Loucy (cell line): ENCODE data around the gene DERL2.
A peak's percentile ranks its signal among the peaks of the same experiment; 100 is the strongest.
"Not testable (repeated sequence)": the region's sequence is repeated elsewhere in the genome, so short reads cannot be mapped to it uniquely, and the experiment has no call there.

ENCODE experiments used
- H2AFZ ChIP-seq: fragments of 200-600 bp; sonication (generic); 2 replicates; pipeline ENCODE4 v1.6.0; 2016; ENCODE audit warnings: antibody characterized with exemption, mild to moderate bottlenecking, low read length, moderate library complexity
- H3F3A ChIP-seq: fragments of 200-600 bp; 2 replicates; pipeline ENCODE4 v1.6.0; 2016; ENCODE audit warnings: antibody characterized with exemption, low read depth, mild to moderate bottlenecking
- H3K27me3 ChIP-seq: fragments of 200-600 bp; sonication (generic); 2 replicates; pipeline ENCODE4 v1.6.1; 2014; ENCODE audit warnings: low read length, mild to moderate bottlenecking; ENCODE audit not compliant: insufficient read depth, poor library complexity, severe bottlenecking
- H3K36me3 ChIP-seq: fragments of 200-600 bp; sonication (generic); 2 replicates; pipeline ENCODE4 v1.6.1; 2016; ENCODE audit warnings: low read length; ENCODE audit not compliant: insufficient read depth
- H3K4me1 ChIP-seq: fragments of 200-600 bp; sonication (generic); 2 replicates; pipeline ENCODE4 v1.5.1; 2014; ENCODE audit warnings: low read length, mild to moderate bottlenecking; ENCODE audit not compliant: insufficient read depth, poor library complexity, severe bottlenecking
- H3K4me2 ChIP-seq: fragments of 200-600 bp; sonication (generic); 2 replicates; pipeline ENCODE4 v1.6.0; 2014; ENCODE audit warnings: antibody characterized with exemption, low read length, low read depth, mild to moderate bottlenecking; ENCODE audit not compliant: poor library complexity, severe bottlenecking
- H3K4me3 ChIP-seq: fragments of 200-600 bp; sonication (generic); 2 replicates; pipeline ENCODE4 v1.5.1; 2014; ENCODE audit warnings: low read length, mild to moderate bottlenecking, mixed read lengths; ENCODE audit not compliant: poor library complexity, severe bottlenecking
- H3K79me2 ChIP-seq: fragments of 200-600 bp; sonication (generic); 2 replicates; pipeline ENCODE4 v1.6.1; 2014; ENCODE audit warnings: low read length; ENCODE audit not compliant: insufficient read depth
- H3K9ac ChIP-seq: fragments of 200-600 bp; sonication (generic); 2 replicates; pipeline ENCODE4 v1.6.0; 2014; ENCODE audit warnings: mild to moderate bottlenecking, low read depth, low read length, moderate library complexity; ENCODE audit not compliant: poor library complexity, severe bottlenecking
- H3K9me2 ChIP-seq: fragments of 200-600 bp; sonication (generic); replicated peaks from 2 replicates; pipeline ENCODE4 v1.6.1; 2016; ENCODE audit warnings: low read depth, low read length, mixed read lengths
- H3K9me3 ChIP-seq: fragments of 200-600 bp; sonication (generic); 2 replicates; pipeline ENCODE4 v1.6.1; 2014; ENCODE audit warnings: mild to moderate bottlenecking, antibody characterized with exemption, low read length, low read depth; ENCODE audit not compliant: insufficient read depth
- H4K20me1 ChIP-seq: fragments of 200-600 bp; sonication (generic); 2 replicates; pipeline ENCODE4 v1.6.0; 2014; ENCODE audit warnings: antibody characterized with exemption, low read length, mild to moderate bottlenecking; ENCODE audit not compliant: insufficient read depth, poor library complexity, severe bottlenecking
- CTCF ChIP-seq: fragments of 200-600 bp; sonication (generic); conservative IDR thresholded peaks from 2 replicates; pipeline ENCODE4 v1.5.1; 2014; ENCODE audit warnings: mild to moderate bottlenecking, antibody characterized with exemption, low read length
- EZH2phosphoT487 ChIP-seq: fragments of 200-600 bp; IDR thresholded peaks from 2 replicates; pipeline ENCODE4 v1.6.1; 2018; ENCODE audit warnings: antibody characterized with exemption, mild to moderate bottlenecking, moderate library complexity, borderline replicate concordance

The DERL2 gene

DNA sequence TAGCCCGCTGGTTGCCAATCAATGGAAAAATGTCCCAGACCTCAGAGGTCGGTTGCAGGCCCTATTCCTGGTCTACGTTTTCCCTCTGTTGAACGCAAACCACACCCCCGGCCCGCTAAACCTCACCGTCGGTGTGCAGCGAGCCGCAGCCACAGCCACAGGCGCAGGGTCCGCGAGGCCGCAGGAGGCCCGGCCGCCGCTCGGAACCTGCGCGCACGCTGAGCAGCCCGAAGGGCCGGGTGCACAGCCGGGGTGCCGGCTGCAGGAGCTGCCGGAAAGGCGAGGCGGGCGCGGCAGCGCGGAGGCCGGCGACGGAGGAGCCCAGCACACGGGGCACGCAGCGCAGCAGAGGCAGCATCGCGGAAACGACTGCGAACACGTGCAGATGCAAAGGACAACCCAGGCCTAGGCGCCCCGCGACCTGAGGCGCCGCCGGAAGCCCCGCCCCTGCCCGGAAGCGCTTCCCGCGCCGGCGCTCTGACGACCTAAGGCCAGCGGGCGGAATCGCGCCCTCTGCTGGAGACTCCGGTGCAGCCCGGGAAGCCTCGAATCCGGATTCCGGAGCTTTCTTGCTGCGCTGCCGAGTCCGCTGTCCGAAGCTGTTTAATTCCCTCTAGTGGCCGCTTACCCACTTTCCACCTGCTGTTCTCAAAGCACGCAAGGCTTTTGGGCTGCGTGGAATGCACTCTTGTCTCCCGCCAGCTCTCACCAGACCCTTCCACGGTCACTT, 47.1 kb downstream of the DERL2 start, which contains the start of gene C1QBP:
Gene C1QBP (minus strand): TSS at position 440 of the 730 bp plus-strand sequence. CDS start 82 bp downstream, at position 358.
- Histone ChIP-seq H3F3A (no peaks in the 10 kb centered on the region), H3K9me3 (no peaks in the 10 kb centered on the region), H3K4me1 (peaks cover 32% of the 10 kb centered on the region), H3K9me2 (no peaks in the 10 kb centered on the region), H3K27me3 (no peaks in the 10 kb centered on the region), H4K20me1 (peaks cover 39% of the 10 kb centered on the region), H3K36me3 (peaks cover 38% of the 10 kb centered on the region; the same call in 1 of the 2 replicates), H3K4me3 (peak within 1 kb of the TSS; percentile 90), H3K9ac (peak within 1 kb of the TSS; percentile 94), H3K4me2 (peak within 1 kb of the TSS; percentile 97), H3K79me2 (peaks cover 45% of the 10 kb centered on the region), H2AFZ (peak within 1 kb of the TSS; percentile 72)
- TF ChIP-seq CTCF: peak; percentile 84
- no peak for TF ChIP-seq EZH2phosphoT487

GRCh38 chr17:5437721-5438317, 48.2 kb downstream of the DERL2 start:
- H3K4me2 ChIP-seq: peak overlapping the region; percentile 97
- peaks cover 32% of the 10 kb centered on the region for H3K4me1 ChIP-seq
- peaks cover 40% of the 10 kb centered on the region; the same call in 1 of the 2 replicates for H3K36me3 ChIP-seq
- H3K79me2 ChIP-seq: peaks cover 46% of the 10 kb centered on the region
- no peaks in the 10 kb centered on the region for H3K9me2 ChIP-seq
- no peak overlapping the region for H2AFZ ChIP-seq
- no peak for TF ChIP-seq EZH2phosphoT487
- TF ChIP-seq CTCF: no peak
- no peaks in the 10 kb centered on the region for H3K27me3 ChIP-seq
- no peaks in the 10 kb centered on the region for H3F3A ChIP-seq
- peak overlapping the region; percentile 94 for H3K9ac ChIP-seq
- H3K4me3 ChIP-seq: peak overlapping the region; percentile 90
- no peaks in the 10 kb centered on the region for H3K9me3 ChIP-seq
- peaks cover 41% of the 10 kb centered on the region for H4K20me1 ChIP-seq

- not testable (repeated sequence) for H3K27me3 ChIP-seq, H3F3A ChIP-seq, H3K9ac ChIP-seq, H2AFZ ChIP-seq, H3K9me2 ChIP-seq, H3K9me3 ChIP-seq
- Histone ChIP-seq H3K79me2 (peaks cover 53% of the 10 kb centered on the region), H3K36me3 (peaks cover 44% of the 10 kb centered on the region; the same call in 1 of the 2 replicates), H3K4me2 (peak overlapping the region; percentile 97), H3K4me1 (peaks cover 32% of the 10 kb centered on the region), H3K4me3 (peak overlapping the region; percentile 90), H4K20me1 (peaks cover 41% of the 10 kb centered on the region)
Observed at GRCh38 chr17:5435781-5436315, 50.1 kb downstream of the DERL2 start.
